Spinal cord (tissue), 10 donors: ENCODE results near the gene HMMR. TPM values are rescaled to one million over a fixed set of nuclear protein-coding genes. Genes with fewer than 3 reads are reported as not detected.
"Not testable (repeated sequence)": the region's sequence is repeated elsewhere in the genome, so short reads cannot be mapped to it uniquely, and the experiment has no call there.

ENCODE experiments used
- DNase-seq, 6 donors: peaks; one replicate each; pipeline versions ENCODE4 v3.0.0 to v3.0.0-alpha.2; 2013 to 2015; ENCODE audit warnings: low spot score in 6 of 6, low read depth in 4 of 6
- H3K27ac ChIP-seq: one replicate; pipeline ENCODE4 v1.5.1; 2013; ENCODE audit warnings: low read depth, low read length, control low read depth
- H3K27me3 ChIP-seq: one replicate; pipeline ENCODE4 v1.6.1; 2013; ENCODE audit warnings: low read length; ENCODE audit not compliant: control insufficient read depth, insufficient read depth
- H3K36me3 ChIP-seq: one replicate; pipeline ENCODE4 v1.6.1; 2013; ENCODE audit warnings: low read length; ENCODE audit not compliant: control insufficient read depth, insufficient read depth
- H3K4me1 ChIP-seq: one replicate; pipeline ENCODE4 v1.6.1; 2013; ENCODE audit warnings: low read length; ENCODE audit not compliant: control insufficient read depth, insufficient read depth
- H3K4me3 ChIP-seq: one replicate; pipeline ENCODE4 v1.5.1; 2013; ENCODE audit warnings: low read depth, low read length, control low read depth
- H3K9me3 ChIP-seq: one replicate; pipeline ENCODE4 v1.6.1; 2013; ENCODE audit warnings: low read length; ENCODE audit not compliant: control insufficient read depth, insufficient read depth
- WGBS: methylation state at CpG from one replicate; pipeline ENCODE4 v1.1.5; 2013; ENCODE audit warnings: missing lambda C conversion rate; ENCODE audit not compliant: insufficient coverage; 5-methylcytosine and 5-hydroxymethylcytosine counted together
- polyA plus RNA-seq, 2 donors: library from polyadenylated mRNA; unstranded; fragments of 120-200 nt; gene quantifications; one replicate each; pipeline ENCODE4 v1.2.1, GENCODE V29; 2013; ENCODE audit not compliant: insufficient read length in 2 of 2
- total RNA-seq, 2 donors: library from RNA; depleted of rRNA in 1 of 2; stranded (reverse); fragments of 120-200 nt in 1 of 2; fragments of >200 nt in 1 of 2; gene quantifications; one replicate each; pipeline versions ENCODE4 v1.2.3 to v1.2.4, GENCODE V29; 2013 to 2014
- donor health status: healthy.

Gene HMMR
- total and polyA plus RNA-seq, 4 donors: 4.5 to 12.2 (median 8.0) TPM

DNA sequence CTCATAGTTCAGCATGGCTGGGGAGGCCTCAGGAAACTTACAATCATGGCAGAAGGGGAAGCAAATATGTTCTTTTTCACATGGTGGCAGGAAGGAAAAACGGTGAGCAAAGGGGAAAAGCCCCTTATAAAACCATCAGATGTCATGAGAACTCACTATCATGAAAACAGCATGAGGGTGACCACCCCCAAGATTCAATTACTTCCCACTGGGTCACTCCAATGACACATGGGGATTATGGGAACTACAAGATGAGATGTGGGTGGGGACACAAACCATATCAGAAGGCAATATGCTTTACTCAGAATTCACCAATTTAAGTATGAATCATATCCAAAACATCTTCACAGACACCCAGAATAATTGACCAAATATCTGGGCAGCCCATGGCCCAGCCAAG is 64.7 kb downstream of the HMMR start:
- no peak overlapping the region for H3K4me3 ChIP-seq
- H3K36me3 ChIP-seq: peaks cover 10% of the 10 kb centered on the region
- 80% methylated on average over 1 of the region's 1 CpG for WGBS
- no peak for DNase-seq
- no peak overlapping the region for H3K27ac ChIP-seq
- no peaks in the 10 kb centered on the region for H3K9me3 ChIP-seq
- no peaks in the 10 kb centered on the region for H3K27me3 ChIP-seq
- H3K4me1 ChIP-seq: no peaks in the 10 kb centered on the region

DNA sequence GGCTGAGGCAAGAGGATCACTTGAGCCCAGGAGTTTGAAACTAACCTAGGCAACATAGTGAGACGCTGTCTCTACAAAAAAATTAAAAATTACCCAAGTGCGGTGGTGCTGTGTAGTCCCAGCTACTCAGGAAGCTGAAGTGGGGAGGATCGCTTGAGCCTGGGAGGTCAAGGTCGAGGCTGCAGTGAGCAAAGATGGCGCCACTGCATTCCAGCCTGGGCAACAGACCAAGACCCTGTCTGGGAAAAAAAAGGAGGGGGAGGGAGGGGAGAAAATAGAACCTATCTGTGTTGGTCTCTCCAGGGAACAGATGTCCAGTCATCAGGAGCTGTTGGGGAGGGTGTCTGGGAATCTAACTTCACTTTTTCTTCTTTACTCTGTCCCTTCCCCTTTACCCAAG is 69.3 kb downstream of the HMMR start:
- no peak for DNase-seq
- no peak overlapping the region for H3K27ac ChIP-seq
- no peaks in the 10 kb centered on the region for H3K4me1 ChIP-seq
- no peak overlapping the region for H3K4me3 ChIP-seq
- H3K9me3 ChIP-seq: no peaks in the 10 kb centered on the region
- H3K27me3 ChIP-seq: peaks cover 2% of the 10 kb centered on the region
- WGBS: 96% methylated on average over 5 of the region's 5 CpGs
- no peaks in the 10 kb centered on the region for H3K36me3 ChIP-seq

DNA sequence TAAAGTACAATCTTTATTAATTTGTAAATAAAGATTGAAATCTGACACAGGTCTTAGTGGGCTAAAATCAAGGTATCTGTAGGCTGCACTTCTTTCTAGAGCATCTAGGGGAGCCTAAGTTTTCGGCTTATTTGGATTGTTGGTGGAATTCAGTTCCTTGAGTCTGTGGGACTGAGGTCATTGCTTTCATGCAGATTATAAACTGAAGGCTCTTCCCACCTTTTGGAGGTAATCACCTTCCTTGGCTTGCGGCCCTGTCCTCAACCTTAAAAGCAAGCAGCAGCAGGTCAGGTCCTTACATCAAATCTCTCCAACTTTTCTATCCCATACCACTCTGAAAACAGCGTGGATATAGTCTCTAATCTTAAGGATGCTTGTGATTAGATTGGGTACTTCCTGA is 70.8 kb downstream of the HMMR start:
- Histone ChIP-seq H3K9me3 (no peaks in the 10 kb centered on the region), H3K4me3 (no peak overlapping the region), H3K4me1 (no peaks in the 10 kb centered on the region), H3K36me3 (no peaks in the 10 kb centered on the region), H3K27ac (no peak overlapping the region), H3K27me3 (peaks cover 2% of the 10 kb centered on the region)
- WGBS: no CpG with 5 or more reads among the region's 3 CpGs
- no peak for DNase-seq

DNA sequence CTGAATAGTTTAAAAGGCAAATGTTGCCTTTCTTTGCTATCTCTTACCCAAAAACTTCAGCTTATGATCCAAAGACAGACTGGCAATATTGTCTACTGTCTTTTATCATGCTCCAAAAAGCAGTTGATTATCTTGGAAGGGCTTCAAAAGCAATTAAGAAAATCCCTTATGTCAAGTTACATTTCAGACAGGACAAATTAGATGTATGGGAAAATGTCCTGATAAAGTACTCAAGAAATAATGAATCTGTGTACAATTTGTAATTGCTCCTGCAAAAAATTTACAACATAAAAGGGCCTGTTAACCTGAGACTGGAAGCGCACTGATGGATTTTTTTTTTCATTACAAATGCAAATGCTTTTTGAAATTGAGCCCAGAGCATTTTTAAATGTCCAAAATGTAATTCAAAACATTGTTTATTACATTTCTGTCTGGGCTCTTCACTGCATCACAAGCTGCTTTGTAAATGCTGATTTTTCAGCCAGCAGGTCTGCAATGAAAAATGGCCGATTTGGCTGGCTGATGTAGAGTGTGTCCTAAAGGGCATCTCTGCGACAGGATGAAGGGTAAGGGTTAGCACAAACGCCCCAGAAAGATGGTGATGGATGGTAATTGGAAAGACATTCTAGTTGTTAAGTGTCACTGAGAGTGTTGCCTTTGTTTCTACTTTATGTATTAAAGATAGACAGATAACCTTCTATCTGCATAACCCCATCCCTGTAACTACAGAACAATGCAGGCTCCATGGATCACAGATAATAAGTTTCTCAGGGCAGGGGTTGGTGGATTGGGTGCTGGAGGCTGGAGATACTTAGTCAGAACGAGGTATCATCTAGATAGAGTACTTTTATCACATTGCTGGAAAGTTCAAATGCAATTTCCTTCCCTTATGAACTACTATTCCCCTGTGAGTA is 72.0 kb downstream of the HMMR start:
- H3K4me1 ChIP-seq: no peaks in the 10 kb centered on the region
- H3K27me3 ChIP-seq: peaks cover 2% of the 10 kb centered on the region
- no peaks in the 10 kb centered on the region for H3K36me3 ChIP-seq
- H3K9me3 ChIP-seq: no peaks in the 10 kb centered on the region
- no peak overlapping the region for H3K27ac ChIP-seq
- 30% methylated on average over 3 of the region's 5 CpGs for WGBS
- H3K4me3 ChIP-seq: no peak overlapping the region
- peak in 3 of 6 donors; percentile 19 to 83 (median 75) for DNase-seq

DNA sequence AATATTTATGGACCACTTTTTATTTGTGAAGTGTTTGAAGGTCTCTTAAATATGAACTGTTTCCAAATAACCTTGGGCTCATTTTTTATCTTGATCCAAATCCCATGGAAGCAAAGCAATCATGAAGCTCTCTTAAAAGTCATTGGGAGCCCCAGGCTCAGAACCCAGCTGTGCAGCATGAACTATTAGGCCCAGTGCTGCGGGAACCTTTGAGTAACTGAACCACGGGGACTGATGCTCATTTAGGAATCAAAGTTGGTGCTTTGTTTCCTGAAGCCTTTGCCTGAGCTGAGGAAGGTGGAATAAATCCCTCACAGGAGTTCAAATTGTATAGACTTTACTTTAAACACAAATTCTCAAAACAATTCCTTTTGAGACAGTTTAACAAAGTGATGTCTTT is 72.8 kb downstream of the HMMR start:
- Histone ChIP-seq H3K9me3 (no peaks in the 10 kb centered on the region), H3K36me3 (no peaks in the 10 kb centered on the region), H3K27ac (no peak overlapping the region), H3K4me3 (no peak overlapping the region), H3K4me1 (no peaks in the 10 kb centered on the region), H3K27me3 (peaks cover 2% of the 10 kb centered on the region)
- 40% methylated on average over 1 of the region's 2 CpGs for WGBS
- peak in 2 of 6 donors; percentile 22 to 68 for DNase-seq

DNA sequence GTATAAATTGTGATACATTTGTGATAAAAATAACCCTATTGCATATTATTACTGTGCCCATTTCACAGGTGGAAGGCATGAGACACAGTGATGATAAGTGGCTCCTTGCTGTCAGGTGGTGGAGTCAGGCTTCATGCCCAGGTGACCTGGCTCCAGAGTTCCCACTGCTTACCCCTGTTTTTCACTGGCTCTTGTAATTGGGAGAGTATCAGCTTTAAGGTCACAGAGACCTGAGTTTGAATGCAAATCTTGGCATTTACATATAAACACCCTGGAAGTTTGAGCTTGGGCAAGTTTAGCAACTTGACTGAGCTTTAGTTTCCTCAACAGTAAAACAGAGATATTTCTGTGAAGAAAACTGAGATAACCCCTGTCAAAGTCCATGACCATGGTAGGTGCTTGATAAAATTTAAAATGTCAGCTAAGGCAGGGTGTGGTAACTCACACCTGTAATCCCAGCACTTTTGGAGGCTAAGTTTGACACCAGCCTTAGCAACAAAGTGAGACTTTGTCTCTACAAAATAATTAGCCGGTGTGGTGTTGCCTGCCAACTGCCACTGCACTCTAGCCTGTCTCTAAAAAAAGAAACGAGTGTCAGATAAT is 74.2 kb downstream of the HMMR start:
- H3K4me1 ChIP-seq: no peaks in the 10 kb centered on the region
- no CpG with 5 or more reads among the region's 2 CpGs for WGBS
- H3K27me3 ChIP-seq: peaks cover 2% of the 10 kb centered on the region

DNA sequence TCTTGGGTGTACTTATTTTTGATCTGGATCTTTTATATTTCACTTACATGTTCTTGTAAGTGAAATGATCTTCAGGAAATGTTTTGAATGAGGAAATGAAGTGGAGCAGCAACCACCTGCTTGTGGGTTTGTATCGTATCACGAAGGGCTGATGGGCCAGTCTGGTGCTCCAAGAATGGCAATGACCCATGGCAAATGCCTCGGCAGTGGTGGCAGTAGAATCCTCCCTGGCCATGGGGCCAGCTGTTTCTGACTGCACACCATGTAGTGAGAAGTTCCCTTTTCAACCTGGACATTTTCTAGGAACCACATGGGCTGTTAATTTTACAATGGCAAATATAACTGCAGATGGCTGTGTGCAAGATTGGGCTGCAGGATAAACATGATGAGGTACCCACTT is 74.9 kb downstream of the HMMR start:
- Histone ChIP-seq H3K9me3 (no peaks in the 10 kb centered on the region), H3K36me3 (no peaks in the 10 kb centered on the region), H3K4me3 (no peak overlapping the region), H3K4me1 (no peaks in the 10 kb centered on the region), H3K27ac (no peak overlapping the region), H3K27me3 (peaks cover 2% of the 10 kb centered on the region)
- WGBS: 71% methylated on average over 3 of the region's 3 CpGs
- DNase-seq: no peak

More for the DNA sequence above, 74.2 kb downstream of the HMMR start:
- Histone ChIP-seq H3K4me3 (no peak overlapping the region), H3K9me3 (no peaks in the 10 kb centered on the region), H3K27ac (no peak overlapping the region), H3K36me3 (no peaks in the 10 kb centered on the region)
- no peak for DNase-seq

DNA sequence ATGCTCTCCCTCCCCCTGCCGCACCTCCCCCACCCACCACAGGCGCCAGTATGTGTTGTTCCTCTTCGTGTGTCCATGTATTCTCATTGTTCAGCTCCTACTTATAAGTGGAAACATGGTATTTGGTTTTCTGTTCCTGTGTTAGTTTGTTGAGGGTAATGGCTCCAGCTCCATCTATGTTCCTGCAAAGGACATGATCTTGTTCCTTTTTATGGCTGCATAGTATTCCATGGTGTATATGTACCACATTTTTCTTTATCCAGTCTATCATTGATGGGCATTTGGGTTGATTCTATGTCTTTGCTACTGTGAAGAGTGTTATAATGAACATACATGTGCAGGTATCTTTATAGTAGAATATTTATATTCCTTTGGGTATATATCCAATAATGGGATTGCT is 76.0 kb downstream of the HMMR start:
- not testable (repeated sequence) for H3K27me3 ChIP-seq, H3K4me3 ChIP-seq, H3K27ac ChIP-seq, H3K36me3 ChIP-seq, DNase-seq, H3K4me1 ChIP-seq, H3K9me3 ChIP-seq
- WGBS: no CpG with 5 or more reads among the region's 3 CpGs

DNA sequence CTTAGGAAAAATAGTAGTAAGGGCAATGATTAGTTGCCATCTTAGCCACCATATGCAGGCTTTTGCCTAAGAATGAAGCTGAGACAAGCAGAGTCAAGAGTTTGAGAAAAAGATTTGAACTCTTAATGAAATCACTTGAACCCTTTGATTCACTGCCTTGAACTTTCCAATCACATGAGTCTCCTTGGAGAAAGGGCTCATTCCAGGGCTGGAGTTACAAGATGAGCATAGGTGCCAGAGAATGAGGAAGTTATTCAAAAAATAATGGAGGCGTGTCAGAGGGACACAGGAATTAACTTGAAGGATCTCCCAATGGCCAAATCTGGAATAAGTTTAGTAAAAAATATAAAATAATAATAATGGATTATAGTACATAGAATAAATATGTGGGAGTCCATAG is 80.3 kb downstream of the HMMR start:
- Histone ChIP-seq H3K36me3 (no peaks in the 10 kb centered on the region), H3K4me1 (no peaks in the 10 kb centered on the region), H3K27me3 (no peaks in the 10 kb centered on the region), H3K4me3 (no peak overlapping the region), H3K9me3 (no peaks in the 10 kb centered on the region), H3K27ac (no peak overlapping the region)
- no CpG with 5 or more reads among the region's 1 CpG for WGBS
- no peak for DNase-seq
